Astrocyte (in vitro differentiated cells and primary cell): Measurements from ENCODE around the gene CDK14. TPM values are rescaled to one million over a fixed set of nuclear protein-coding genes. Genes with fewer than 3 reads are reported as not detected.

ENCODE experiments used
- DNase-seq: peaks from one replicate; pipeline ENCODE4 v3.0.0-alpha.2; 2010; ENCODE audit warnings: low read depth
- FAIRE-seq: peaks from 2 replicates; lab custom pipeline; 2011; peaks lifted over from hg19 to GRCh38; lab: Jason Lieb, UNC
- H2AFZ ChIP-seq: 2 replicates; pipeline ENCODE4 v1.6.0; 2012; ENCODE audit warnings: low read depth, low read length, inconsistent platforms
- H3K27ac ChIP-seq: 2 replicates; pipeline ENCODE4 v1.5.1; 2011; ENCODE audit warnings: low read depth, low read length, inconsistent platforms
- H3K27me3 ChIP-seq: 2 replicates; pipeline ENCODE4 v1.6.0; 2011; ENCODE audit warnings: low read length, inconsistent platforms; ENCODE audit not compliant: insufficient read depth
- H3K36me3 ChIP-seq: 2 replicates; pipeline ENCODE4 v1.5.1; 2011; ENCODE audit warnings: low read length, inconsistent platforms; ENCODE audit not compliant: insufficient read depth
- H3K4me1 ChIP-seq: 2 replicates; pipeline ENCODE4 v1.5.1; 2011; ENCODE audit warnings: low read length, inconsistent platforms; ENCODE audit not compliant: insufficient read depth
- H3K4me2 ChIP-seq: 2 replicates; pipeline ENCODE4 v1.6.0; 2012; ENCODE audit warnings: low read length, inconsistent platforms
- H3K4me3 ChIP-seq: 2 replicates; pipeline ENCODE4 v1.5.1; 2011; ENCODE audit warnings: low read depth, mild to moderate bottlenecking, low read length, inconsistent platforms; ENCODE audit not compliant: insufficient read depth
- H3K79me2 ChIP-seq: 2 replicates; pipeline ENCODE4 v1.6.0; 2012; ENCODE audit warnings: mild to moderate bottlenecking, low read length, inconsistent platforms; ENCODE audit not compliant: insufficient read depth
- H3K9ac ChIP-seq: 2 replicates; pipeline ENCODE4 v1.6.0; 2012; ENCODE audit warnings: mild to moderate bottlenecking, low read length, inconsistent platforms
- H3K9me3 ChIP-seq: 2 replicates; pipeline ENCODE4 v1.5.1; 2012; ENCODE audit warnings: low read depth, mild to moderate bottlenecking, low read length, inconsistent platforms; ENCODE audit not compliant: insufficient read depth
- H4K20me1 ChIP-seq: 2 replicates; pipeline ENCODE4 v1.6.0; 2012; ENCODE audit warnings: low read length, inconsistent platforms; ENCODE audit not compliant: insufficient read depth
- H3K27ac Mint-ChIP-seq: one replicate; pipeline ENCODE4 v1.8.0; 2021; ENCODE audit warnings: mild to moderate bottlenecking, mixed read lengths; ENCODE audit not compliant: unreplicated experiment
- H3K27me3 Mint-ChIP-seq: one replicate; pipeline ENCODE4 v1.8.0; 2021; ENCODE audit warnings: low read depth, mixed read lengths; ENCODE audit not compliant: unreplicated experiment
- H3K36me3 Mint-ChIP-seq: one replicate; pipeline ENCODE4 v1.8.0; 2021; ENCODE audit warnings: low read depth, mixed read lengths; ENCODE audit not compliant: unreplicated experiment
- H3K4me1 Mint-ChIP-seq: one replicate; pipeline ENCODE4 v1.8.0; 2021; ENCODE audit warnings: low read depth, mixed read lengths; ENCODE audit not compliant: unreplicated experiment
- H3K4me3 Mint-ChIP-seq: one replicate; pipeline ENCODE4 v1.8.0; 2021; ENCODE audit warnings: mild to moderate bottlenecking, moderate library complexity, mixed read lengths; ENCODE audit not compliant: unreplicated experiment
- H3K9me3 Mint-ChIP-seq: one replicate; pipeline ENCODE4 v1.8.0; 2021; ENCODE audit warnings: mild to moderate bottlenecking, mixed read lengths; ENCODE audit not compliant: unreplicated experiment
- EZH2 ChIP-seq: IDR thresholded peaks from 2 replicates; pipeline ENCODE4 v1.6.1; 2012; ENCODE audit warnings: mild to moderate bottlenecking, low read length, inconsistent platforms; ENCODE audit not compliant: insufficient read depth
- total RNA-seq: library from RNA; stranded (reverse); gene quantifications from 2 replicates; pipeline ENCODE4 v1.2.1, GENCODE V29; 2021
- TF ChIP-seq, protein P1 (sequence below): IDR thresholded peaks from 2 replicates; pipeline ENCODE4 v1.5.1; 2011; ENCODE audit warnings: low read depth, mild to moderate bottlenecking, inconsistent platforms, low read length, moderate library complexity; ENCODE audit not compliant: insufficient read depth

Gene CDK14
- total RNA-seq, 1 donor from 2014 or later: 30.2 TPM

DNA sequence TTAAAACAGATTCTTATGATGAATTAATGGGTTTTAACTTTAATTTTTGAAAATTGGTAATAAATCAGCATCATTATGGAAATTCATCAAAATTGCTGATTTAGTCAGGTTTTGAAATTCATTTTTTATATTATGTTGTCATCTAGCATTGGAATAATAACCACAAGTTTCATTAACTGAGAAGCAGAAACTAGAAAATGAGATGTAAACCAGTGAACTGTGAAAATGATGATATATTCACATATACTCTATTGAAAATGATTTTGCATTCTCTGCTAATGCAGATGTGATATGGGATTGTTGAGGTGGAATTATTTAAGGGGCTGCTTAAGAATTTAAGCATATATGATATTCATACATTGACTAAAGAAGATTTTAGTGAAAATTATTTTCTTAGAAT is 352.0 kb downstream of the CDK14 start:
- no peak overlapping the region for H3K4me3 Mint-ChIP-seq
- H2AFZ ChIP-seq: no peak overlapping the region
- H3K4me2 ChIP-seq: no peak overlapping the region
- H3K4me1 ChIP-seq: no peaks in the 10 kb centered on the region
- H3K36me3 Mint-ChIP-seq: peaks cover 6% of the 10 kb centered on the region
- no peaks in the 10 kb centered on the region for H3K27me3 ChIP-seq
- H3K9ac ChIP-seq: no peak overlapping the region
- no peak overlapping the region for H3K27ac ChIP-seq
- TF ChIP-seq EZH2: no peak
- TF ChIP-seq, protein P1, sequence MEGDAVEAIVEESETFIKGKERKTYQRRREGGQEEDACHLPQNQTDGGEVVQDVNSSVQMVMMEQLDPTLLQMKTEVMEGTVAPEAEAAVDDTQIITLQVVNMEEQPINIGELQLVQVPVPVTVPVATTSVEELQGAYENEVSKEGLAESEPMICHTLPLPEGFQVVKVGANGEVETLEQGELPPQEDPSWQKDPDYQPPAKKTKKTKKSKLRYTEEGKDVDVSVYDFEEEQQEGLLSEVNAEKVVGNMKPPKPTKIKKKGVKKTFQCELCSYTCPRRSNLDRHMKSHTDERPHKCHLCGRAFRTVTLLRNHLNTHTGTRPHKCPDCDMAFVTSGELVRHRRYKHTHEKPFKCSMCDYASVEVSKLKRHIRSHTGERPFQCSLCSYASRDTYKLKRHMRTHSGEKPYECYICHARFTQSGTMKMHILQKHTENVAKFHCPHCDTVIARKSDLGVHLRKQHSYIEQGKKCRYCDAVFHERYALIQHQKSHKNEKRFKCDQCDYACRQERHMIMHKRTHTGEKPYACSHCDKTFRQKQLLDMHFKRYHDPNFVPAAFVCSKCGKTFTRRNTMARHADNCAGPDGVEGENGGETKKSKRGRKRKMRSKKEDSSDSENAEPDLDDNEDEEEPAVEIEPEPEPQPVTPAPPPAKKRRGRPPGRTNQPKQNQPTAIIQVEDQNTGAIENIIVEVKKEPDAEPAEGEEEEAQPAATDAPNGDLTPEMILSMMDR: no peak
- no peak overlapping the region for H3K4me3 ChIP-seq
- H3K9me3 Mint-ChIP-seq: no peaks in the 10 kb centered on the region
- H3K9me3 ChIP-seq: no peaks in the 10 kb centered on the region
- no peaks in the 10 kb centered on the region for H3K36me3 ChIP-seq
- no peaks in the 10 kb centered on the region for H4K20me1 ChIP-seq
- H3K27me3 Mint-ChIP-seq: no peaks in the 10 kb centered on the region
- H3K79me2 ChIP-seq: no peaks in the 10 kb centered on the region
- DNase-seq: no peak
- FAIRE-seq: no peak
- peaks cover 2% of the 10 kb centered on the region for H3K4me1 Mint-ChIP-seq
- no peak overlapping the region for H3K27ac Mint-ChIP-seq

DNA sequence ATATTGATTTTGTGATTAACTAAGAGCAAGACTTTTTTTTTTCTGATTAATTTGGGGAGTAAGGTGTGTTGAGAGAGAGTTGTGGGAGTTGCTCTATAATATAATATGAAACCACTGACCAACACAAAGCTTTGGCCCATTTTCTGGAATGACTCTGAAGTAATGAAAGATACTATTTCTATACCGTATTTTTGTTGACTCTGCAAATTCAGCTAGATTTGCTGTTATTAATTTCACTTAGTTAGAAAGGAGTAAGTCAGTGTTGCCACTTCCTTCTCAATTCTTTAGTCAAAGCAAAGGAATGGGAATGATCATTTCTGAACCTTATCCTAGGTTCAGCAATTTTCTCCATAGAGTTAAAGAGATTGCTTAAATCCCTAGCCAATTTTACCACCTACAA is 355.1 kb downstream of the CDK14 start:
- TF ChIP-seq EZH2: no peak
- TF ChIP-seq, protein P1: no peak
- Histone ChIP-seq H3K4me1 (no peaks in the 10 kb centered on the region), H3K9me3 (no peaks in the 10 kb centered on the region), H3K27me3 (no peaks in the 10 kb centered on the region), H3K79me2 (no peaks in the 10 kb centered on the region), H4K20me1 (no peaks in the 10 kb centered on the region), H3K9ac (no peak overlapping the region), H3K4me2 (no peak overlapping the region), H3K4me3 (no peak overlapping the region), H2AFZ (no peak overlapping the region), H3K27ac (no peak overlapping the region), H3K36me3 (no peaks in the 10 kb centered on the region)
- Mint-ChIP-seq H3K9me3 (no peaks in the 10 kb centered on the region), H3K4me1 (peaks cover 2% of the 10 kb centered on the region), H3K36me3 (no peaks in the 10 kb centered on the region), H3K27ac (no peak overlapping the region), H3K27me3 (no peaks in the 10 kb centered on the region), H3K4me3 (no peak overlapping the region)
- DNase-seq (no peak), FAIRE-seq (no peak)

DNA sequence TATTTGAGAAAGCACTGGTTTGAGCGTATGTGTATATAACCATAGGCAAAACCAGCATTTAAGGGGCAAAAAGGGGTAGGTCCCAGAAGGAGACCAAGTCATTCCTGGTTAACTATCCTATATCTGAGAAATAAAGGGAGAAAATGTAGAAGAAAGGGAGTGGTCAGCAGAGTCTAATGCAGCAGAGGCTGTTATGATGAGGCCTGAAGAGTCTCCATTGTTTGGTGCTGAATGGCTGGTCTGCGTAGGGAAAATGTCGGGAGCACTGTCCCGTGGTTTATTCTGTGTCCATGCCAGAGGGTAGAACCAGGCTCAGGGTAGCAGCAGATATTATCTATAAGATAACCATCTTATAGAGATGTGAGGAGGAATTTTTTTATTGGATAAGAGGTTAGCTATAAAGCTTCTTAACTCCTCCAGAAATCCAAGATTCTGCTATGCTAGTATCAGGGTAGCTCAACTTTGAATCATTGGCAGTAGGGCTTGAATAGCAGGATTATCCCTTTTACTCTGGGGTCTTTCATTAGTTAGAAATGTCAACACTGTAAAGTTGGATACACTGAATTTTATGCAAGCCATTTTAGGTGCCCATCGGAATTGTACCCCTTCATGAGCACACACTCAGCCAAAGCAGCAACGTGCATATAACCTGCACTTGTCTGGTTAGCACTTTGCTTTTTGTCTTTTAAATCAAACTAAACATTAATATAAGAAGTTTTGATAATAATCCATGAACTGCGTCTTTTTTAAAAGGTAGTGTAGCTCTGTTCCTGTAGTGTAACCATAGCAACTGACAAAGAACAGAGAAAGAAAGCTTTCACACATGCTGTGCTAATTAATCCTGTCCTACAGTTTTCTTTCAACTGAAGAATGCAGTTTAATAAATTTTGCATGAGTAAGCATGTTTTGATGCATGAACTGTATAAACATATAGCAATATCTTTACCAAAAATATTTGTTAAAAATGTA is 356.1 kb downstream of the CDK14 start:
- Mint-ChIP-seq H3K27me3 (no peaks in the 10 kb centered on the region), H3K27ac (no peak overlapping the region), H3K4me3 (no peak overlapping the region), H3K36me3 (no peaks in the 10 kb centered on the region), H3K4me1 (peaks cover 2% of the 10 kb centered on the region), H3K9me3 (no peaks in the 10 kb centered on the region)
- Histone ChIP-seq H4K20me1 (no peaks in the 10 kb centered on the region), H3K36me3 (no peaks in the 10 kb centered on the region), H3K9ac (no peak overlapping the region), H2AFZ (no peak overlapping the region), H3K4me3 (no peak overlapping the region), H3K27me3 (no peaks in the 10 kb centered on the region), H3K4me2 (no peak overlapping the region), H3K4me1 (no peaks in the 10 kb centered on the region), H3K27ac (no peak overlapping the region), H3K79me2 (no peaks in the 10 kb centered on the region), H3K9me3 (no peaks in the 10 kb centered on the region)
- no peak for DNase-seq
- TF ChIP-seq, protein P1: no peak
- TF ChIP-seq EZH2: no peak
- FAIRE-seq: no peak
